ENCODE data around the gene ASB3. TPM values are rescaled to one million over a fixed set of nuclear protein-coding genes. Genes with fewer than 3 reads are reported as not detected.

ASB3 gene
- polyA plus RNA-seq, 2 of the 4 experiments (the other 2 are of a cell fraction), result 13.5 to 35.9 TPM

DNA sequence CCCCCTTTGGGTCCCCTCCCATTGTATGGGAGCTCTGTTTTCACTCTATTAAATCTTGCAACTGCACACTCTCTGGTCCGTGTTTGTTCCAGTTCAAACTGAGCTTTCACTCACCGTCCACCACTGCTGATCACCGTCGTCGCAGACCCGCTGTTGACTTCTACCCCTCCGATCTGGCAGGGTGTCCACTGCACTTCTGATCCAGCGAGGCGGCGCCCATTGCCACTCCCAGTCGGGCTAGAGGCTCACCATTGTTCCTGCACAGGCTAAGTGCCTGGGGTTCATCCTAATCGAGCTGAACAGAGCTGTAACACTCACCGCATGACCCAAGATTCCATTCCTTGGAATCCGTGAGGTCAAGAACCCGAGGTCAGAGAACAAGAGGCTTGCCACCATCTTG, 30.1 kb downstream of the ASB3 start:
- TF ChIP-seq NR3C1 (IDR thresholded peaks at IDR 0.05) (no peak), POLR2AphosphoS2 (conservative IDR thresholded peaks at IDR 0.05; ENCODE audit: low read length) (no peak), HOXB13 (CRISPR knock-in tag; IDR thresholded peaks at IDR 0.05; ENCODE audit: low read depth) (no peak), FOSL2 (IDR thresholded peaks at IDR 0.05) (no peak), FOSL2 (CRISPR knock-in tag; IDR thresholded peaks at IDR 0.05) (no peak), FOSB (CRISPR knock-in tag; IDR thresholded peaks at IDR 0.05) (no peak), BHLHE40 (IDR thresholded peaks at IDR 0.05; ENCODE audit: low read depth, low read length) (no peak), HEYL (CRISPR knock-in tag; IDR thresholded peaks at IDR 0.05) (no peak), CHD4 (IDR thresholded peaks at IDR 0.05; ENCODE audit: borderline replicate concordance) (no peak), EHF (CRISPR knock-in tag; IDR thresholded peaks at IDR 0.05) (no peak), JUN (IDR thresholded peaks at IDR 0.05) (no peak), CBX2 (IDR thresholded peaks at IDR 0.05; ENCODE audit: borderline replicate concordance, low read depth) (no peak), ESRRA (IDR thresholded peaks at IDR 0.05; ENCODE audit: borderline replicate concordance, low read length) (no peak), NPAS2 (CRISPR knock-in tag; IDR thresholded peaks at IDR 0.05; ENCODE audit: borderline replicate concordance) (no peak), EP300 (IDR thresholded peaks at IDR 0.05) (no peak), HOXA7 (CRISPR knock-in tag; IDR thresholded peaks at IDR 0.05) (no peak), ZFP36 (IDR thresholded peaks at IDR 0.05; ENCODE audit: borderline replicate concordance, partially characterized antibody) (no peak)
- TF ChIP-seq, protein P1, sequence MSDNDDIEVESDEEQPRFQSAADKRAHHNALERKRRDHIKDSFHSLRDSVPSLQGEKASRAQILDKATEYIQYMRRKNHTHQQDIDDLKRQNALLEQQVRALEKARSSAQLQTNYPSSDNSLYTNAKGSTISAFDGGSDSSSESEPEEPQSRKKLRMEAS (IDR thresholded peaks at IDR 0.05), result no peak
- TF ChIP-seq, protein P2, sequence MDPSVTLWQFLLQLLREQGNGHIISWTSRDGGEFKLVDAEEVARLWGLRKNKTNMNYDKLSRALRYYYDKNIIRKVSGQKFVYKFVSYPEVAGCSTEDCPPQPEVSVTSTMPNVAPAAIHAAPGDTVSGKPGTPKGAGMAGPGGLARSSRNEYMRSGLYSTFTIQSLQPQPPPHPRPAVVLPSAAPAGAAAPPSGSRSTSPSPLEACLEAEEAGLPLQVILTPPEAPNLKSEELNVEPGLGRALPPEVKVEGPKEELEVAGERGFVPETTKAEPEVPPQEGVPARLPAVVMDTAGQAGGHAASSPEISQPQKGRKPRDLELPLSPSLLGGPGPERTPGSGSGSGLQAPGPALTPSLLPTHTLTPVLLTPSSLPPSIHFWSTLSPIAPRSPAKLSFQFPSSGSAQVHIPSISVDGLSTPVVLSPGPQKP (IDR thresholded peaks at IDR 0.05; ENCODE audit: low read depth, low read length), result no peak
- ChIA-PET CTCF (no interaction called here), POLR2A (interaction anchor here (0.9 kb wide), 1 partner anchor 10 kb away, joined by 3 read pairs; no protein-coding TSS in a partner anchor)
- Histone ChIP-seq H3K9me3 (no peaks in the 10 kb centered on the region), H3K4me1 (peaks cover 3% of the 10 kb centered on the region; the same call in 2 of the 3 replicates), H3K4me3 (no peak overlapping the region), H3K27ac (no peak overlapping the region), H3K4me2 (no peak overlapping the region)
- no peak for ATAC-seq
- FAIRE-seq, result no peak
- DNase-seq (ENCODE audit: low read depth in 1 of 2, low spot score in 1 of 2), result no peak
- 92% methylated on average over 15 of the region's 15 CpGs for WGBS (ENCODE audit: missing lambda C conversion rate)

DNA sequence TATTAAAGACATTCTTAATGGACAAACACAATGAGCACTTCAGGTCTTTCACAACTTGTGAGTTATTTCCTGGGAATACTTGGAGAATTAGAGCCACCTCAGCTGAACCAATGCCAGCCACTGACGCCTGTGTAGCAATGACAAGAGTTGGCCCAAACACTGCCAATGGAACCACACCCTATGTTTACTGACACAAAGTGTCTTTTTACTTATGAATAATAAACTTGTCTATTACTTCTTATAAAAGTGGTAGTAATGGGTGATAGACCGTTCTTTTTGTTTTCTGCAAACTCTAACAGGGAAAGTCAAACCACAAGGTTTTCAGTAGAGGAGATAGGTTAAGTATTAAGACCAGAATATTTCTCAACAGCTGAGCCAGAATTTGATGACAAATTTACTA, 31.6 kb downstream of the ASB3 start:
- H3K4me2 ChIP-seq, result no peak overlapping the region
- no peak for TF ChIP-seq RNF2 (IDR thresholded peaks at IDR 0.05; ENCODE audit: borderline replicate concordance, low read depth)
- no peak for TF ChIP-seq HEYL (CRISPR knock-in tag; IDR thresholded peaks at IDR 0.05)
- no peak for TF ChIP-seq MYC (IDR thresholded peaks at IDR 0.05; ENCODE audit: borderline replicate concordance, low read length)
- no peak for TF ChIP-seq HMGXB4 (CRISPR knock-in tag; IDR thresholded peaks at IDR 0.05; ENCODE audit: borderline replicate concordance)
- TF ChIP-seq CHD4 (IDR thresholded peaks at IDR 0.05; ENCODE audit: borderline replicate concordance), result no peak
- no peak for TF ChIP-seq HOXA7 (CRISPR knock-in tag; IDR thresholded peaks at IDR 0.05)
- TF ChIP-seq RARB (CRISPR knock-in tag; IDR thresholded peaks at IDR 0.05), result no peak
- TF ChIP-seq MAZ (IDR thresholded peaks at IDR 0.05; ENCODE audit: borderline replicate concordance, low read depth, low read length), result no peak
- TF ChIP-seq ZSCAN20 (CRISPR knock-in tag; IDR thresholded peaks at IDR 0.05), result no peak
- no peak for TF ChIP-seq ESRRA (IDR thresholded peaks at IDR 0.05; ENCODE audit: borderline replicate concordance, low read length)
- no peak for TF ChIP-seq NPAS2 (CRISPR knock-in tag; IDR thresholded peaks at IDR 0.05; ENCODE audit: borderline replicate concordance)
- TF ChIP-seq EP300 (IDR thresholded peaks at IDR 0.05), result no peak
- TF ChIP-seq RFX5 (IDR thresholded peaks at IDR 0.05), result no peak
- TF ChIP-seq NFE2L2 (conservative IDR thresholded peaks at IDR 0.05; ENCODE audit: low read length), result no peak
- no peaks in the 10 kb centered on the region for H3K9me3 ChIP-seq
- H3K4me3 ChIP-seq, result no peak overlapping the region
- POLR2A ChIA-PET, result no interaction called here
- H3K4me1 ChIP-seq, result peaks cover 11% of the 10 kb centered on the region; the same call in 2 of the 3 replicates
- no peak overlapping the region for H3K27ac ChIP-seq
- 80% methylated on average over 2 of the region's 2 CpGs for WGBS (ENCODE audit: missing lambda C conversion rate)
- DNase-seq (ENCODE audit: low read depth in 1 of 2, low spot score in 1 of 2) (no peak), FAIRE-seq (no peak), ATAC-seq (no peak)
- CTCF ChIA-PET, result no interaction called here
